Urinary bladder (tissue), 4 donors: ENCODE results near the gene TMEM39A. TPM values are rescaled to one million over a fixed set of nuclear protein-coding genes. Genes with fewer than 3 reads are reported as not detected.

Experiments used
- DNase-seq: peaks from one replicate; pipeline ENCODE4 v3.0.0-alpha.2; 2015; ENCODE audit errors: extremely low spot score
- H3K27ac ChIP-seq: one replicate; pipeline ENCODE4 v1.5.1; 2013; ENCODE audit warnings: low read depth, mild to moderate bottlenecking, moderate library complexity
- H3K36me3 ChIP-seq: one replicate; pipeline ENCODE4 v1.6.1; 2013; ENCODE audit warnings: mild to moderate bottlenecking, moderate library complexity; ENCODE audit not compliant: insufficient read depth
- H3K4me1 ChIP-seq: one replicate; pipeline ENCODE4 v1.6.1; 2013; ENCODE audit warnings: mild to moderate bottlenecking, moderate library complexity; ENCODE audit not compliant: insufficient read depth
- H3K4me3 ChIP-seq: one replicate; pipeline ENCODE4 v1.5.1; 2013; ENCODE audit warnings: low read depth, low read length
- WGBS: extraction: QIAGEN DNeasy Blood & Tissue Kit; methylation state at CpG from one replicate; pipeline ENCODE4 v1.1.7; 2013; 5-methylcytosine and 5-hydroxymethylcytosine counted together
- polyA plus RNA-seq: library from polyadenylated mRNA; stranded (reverse); fragments of 200-250 nt; gene quantifications from one replicate; pipeline ENCODE4 v1.2.3, GENCODE V29; 2013
- total RNA-seq: library from RNA; depleted of rRNA; stranded (reverse); fragments of >200 nt; gene quantifications from one replicate; pipeline ENCODE4 v1.2.3, GENCODE V29; 2014
- donor health status: healthy with polysubstance abuse.
- donor health status: healthy.

TMEM39A gene
- total and polyA plus RNA-seq, 2 donors, result 14.7 to 85.2 TPM

- WGBS, result 82% methylated on average over 36 of the region's 36 CpGs
- no peaks in the 10 kb centered on the region for H3K4me1 ChIP-seq
- H3K4me3 ChIP-seq, result no peak overlapping the region
- no peak for DNase-seq
- no peak overlapping the region for H3K27ac ChIP-seq
- no peaks in the 10 kb centered on the region for H3K36me3 ChIP-seq
These were observed 61.6 kb downstream of the TMEM39A start for GRCh38 chr3:119401503-119402440.

GRCh38 chr3:119401069-119401468, 62.3 kb downstream of the TMEM39A start:
- H3K27ac ChIP-seq, result no peak overlapping the region
- no peaks in the 10 kb centered on the region for H3K4me1 ChIP-seq
- WGBS, result 94% methylated on average over 5 of the region's 5 CpGs
- no peak for DNase-seq
- no peaks in the 10 kb centered on the region for H3K36me3 ChIP-seq
- no peak overlapping the region for H3K4me3 ChIP-seq

- Histone ChIP-seq H3K27ac (no peak overlapping the region), H3K36me3 (no peaks in the 10 kb centered on the region), H3K4me1 (no peaks in the 10 kb centered on the region), H3K4me3 (no peak overlapping the region)
- DNase-seq, result no peak
- 89% methylated on average over 5 of the region's 5 CpGs for WGBS
These were observed 62.9 kb downstream of the TMEM39A start for GRCh38 chr3:119400466-119400865.

- WGBS, result 100% methylated on average over 2 of the region's 2 CpGs
- H3K4me3 ChIP-seq, result no peak overlapping the region
- H3K27ac ChIP-seq, result no peak overlapping the region
- DNase-seq, result no peak
- no peaks in the 10 kb centered on the region for H3K36me3 ChIP-seq
- H3K4me1 ChIP-seq, result no peaks in the 10 kb centered on the region
These were observed 66.5 kb downstream of the TMEM39A start for GRCh38 chr3:119396870-119397269.

- no peak overlapping the region for H3K4me3 ChIP-seq
- 92% methylated on average over 2 of the region's 2 CpGs for WGBS
- no peak for DNase-seq
- no peaks in the 10 kb centered on the region for H3K4me1 ChIP-seq
- no peaks in the 10 kb centered on the region for H3K36me3 ChIP-seq
- H3K27ac ChIP-seq, result no peak overlapping the region
These were observed 67.5 kb downstream of the TMEM39A start for GRCh38 chr3:119395923-119396358.

GRCh38 chr3:119388577-119388976, 74.8 kb downstream of the TMEM39A start:
- H3K36me3 ChIP-seq, result no peaks in the 10 kb centered on the region
- no peak overlapping the region for H3K27ac ChIP-seq
- no peaks in the 10 kb centered on the region for H3K4me1 ChIP-seq
- H3K4me3 ChIP-seq, result no peak overlapping the region
- WGBS, result 84% methylated on average over 8 of the region's 8 CpGs
- no peak for DNase-seq

DNA sequence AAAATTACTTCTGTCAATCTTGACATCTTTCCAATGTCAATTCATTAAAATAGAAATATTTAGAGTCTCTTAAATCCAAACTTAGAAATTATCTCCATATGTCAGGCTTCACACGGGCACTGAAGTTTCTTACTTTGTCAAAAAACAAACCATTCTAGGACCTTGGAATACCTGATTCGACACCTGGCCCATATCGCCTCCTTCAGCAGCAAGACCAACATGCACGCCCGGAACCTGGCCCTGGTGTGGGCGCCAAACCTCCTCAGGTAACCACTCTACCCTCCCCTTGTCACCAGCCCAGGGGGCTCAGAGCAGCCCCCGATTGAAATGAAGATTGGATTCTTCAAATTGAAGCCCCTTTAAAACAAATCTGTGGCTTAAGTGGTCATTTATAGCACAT, 81.3 kb downstream of the TMEM39A start:
- no peak overlapping the region for H3K4me3 ChIP-seq
- no peaks in the 10 kb centered on the region for H3K4me1 ChIP-seq
- WGBS, result 95% methylated on average over 7 of the region's 7 CpGs
- H3K27ac ChIP-seq, result no peak overlapping the region
- DNase-seq, result no peak
- no peaks in the 10 kb centered on the region for H3K36me3 ChIP-seq

DNA sequence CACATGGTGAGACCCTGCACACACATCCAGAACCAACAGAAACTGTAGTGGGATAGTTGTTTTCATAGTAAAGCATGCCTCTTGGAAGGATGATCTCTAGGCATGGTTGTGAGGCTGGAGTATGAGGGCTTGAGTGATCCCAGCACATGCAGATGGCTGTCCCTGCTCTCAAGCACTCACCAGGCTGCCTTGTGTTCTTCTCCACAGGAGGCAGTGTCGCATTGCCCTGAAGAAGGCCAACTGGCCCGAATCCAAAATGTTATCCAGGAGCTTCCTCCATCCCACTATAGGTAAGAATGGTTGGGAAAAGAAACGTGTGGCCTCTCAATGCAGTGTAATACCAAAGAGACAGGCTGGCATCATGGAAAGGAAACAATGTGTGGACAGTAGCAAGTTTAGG, 82.7 kb downstream of the TMEM39A start:
- Histone ChIP-seq H3K27ac (no peak overlapping the region), H3K4me1 (no peaks in the 10 kb centered on the region), H3K36me3 (no peaks in the 10 kb centered on the region), H3K4me3 (no peak overlapping the region)
- 70% methylated on average over 3 of the region's 3 CpGs for whole genome bisulfite sequencing
- no peak for DNase-seq

Other genes starting within 250 kb of the TMEM39A start
- gene B4GALT4, start 222.7 kb downstream of the TMEM39A start, total RNA-seq, result 23.2 TPM
- 18.8 TPM for gene B4GALT4, start 222.7 kb downstream of the TMEM39A start, polyA plus RNA-seq
- 16.1 TPM for gene ARHGAP31, start 169.2 kb downstream of the TMEM39A start, total RNA-seq
- 10.3 TPM for gene ARHGAP31, start 169.2 kb downstream of the TMEM39A start, polyA plus RNA-seq
- gene POGLUT1, start 5.3 kb upstream of the TMEM39A start, total RNA-seq, result 21.5 TPM
- 9.5 TPM for gene POGLUT1, start 5.3 kb upstream of the TMEM39A start, polyA plus RNA-seq
- gene TIMMDC1, start 34.9 kb upstream of the TMEM39A start, total RNA-seq, result 49.1 TPM
- 98.1 TPM for gene TIMMDC1, start 34.9 kb upstream of the TMEM39A start, polyA plus RNA-seq
- 0.26 TPM for gene CD80, start 96.0 kb upstream of the TMEM39A start, total RNA-seq
- gene CD80, start 96.0 kb upstream of the TMEM39A start, polyA plus RNA-seq, result 0.08 TPM
- 3.0 TPM for gene ADPRH, start 115.9 kb upstream of the TMEM39A start, total RNA-seq
- 13.0 TPM for gene ADPRH, start 115.9 kb upstream of the TMEM39A start, polyA plus RNA-seq
- 0.42 TPM for gene PLA1A, start 134.3 kb upstream of the TMEM39A start, total RNA-seq
- gene PLA1A, start 134.3 kb upstream of the TMEM39A start, polyA plus RNA-seq, result 1.2 TPM
- gene POPDC2, start 197.0 kb upstream of the TMEM39A start, total RNA-seq, result 11.5 TPM
- gene POPDC2, start 197.0 kb upstream of the TMEM39A start, polyA plus RNA-seq, result 65.7 TPM
- gene COX17, start 213.8 kb upstream of the TMEM39A start, total RNA-seq, result 20.6 TPM
- gene COX17, start 213.8 kb upstream of the TMEM39A start, polyA plus RNA-seq, result 86.6 TPM
- 2.6 TPM for gene CFAP91, start 239.4 kb upstream of the TMEM39A start, total RNA-seq
- gene CFAP91, start 239.4 kb upstream of the TMEM39A start, polyA plus RNA-seq, result 1.4 TPM